Suppressor macrophage (primary cell): ENCODE measurements around the gene SH3BP4.
"Not testable (repeated sequence)": the region's sequence is repeated elsewhere in the genome, so short reads cannot be mapped to it uniquely, and the experiment has no call there.

Experiments used
- DNase-seq, 4 experiments: peaks; one replicate each; pipeline ENCODE4 v3.0.0-alpha.2; 2020 to 2022

Gene SH3BP4

DNA sequence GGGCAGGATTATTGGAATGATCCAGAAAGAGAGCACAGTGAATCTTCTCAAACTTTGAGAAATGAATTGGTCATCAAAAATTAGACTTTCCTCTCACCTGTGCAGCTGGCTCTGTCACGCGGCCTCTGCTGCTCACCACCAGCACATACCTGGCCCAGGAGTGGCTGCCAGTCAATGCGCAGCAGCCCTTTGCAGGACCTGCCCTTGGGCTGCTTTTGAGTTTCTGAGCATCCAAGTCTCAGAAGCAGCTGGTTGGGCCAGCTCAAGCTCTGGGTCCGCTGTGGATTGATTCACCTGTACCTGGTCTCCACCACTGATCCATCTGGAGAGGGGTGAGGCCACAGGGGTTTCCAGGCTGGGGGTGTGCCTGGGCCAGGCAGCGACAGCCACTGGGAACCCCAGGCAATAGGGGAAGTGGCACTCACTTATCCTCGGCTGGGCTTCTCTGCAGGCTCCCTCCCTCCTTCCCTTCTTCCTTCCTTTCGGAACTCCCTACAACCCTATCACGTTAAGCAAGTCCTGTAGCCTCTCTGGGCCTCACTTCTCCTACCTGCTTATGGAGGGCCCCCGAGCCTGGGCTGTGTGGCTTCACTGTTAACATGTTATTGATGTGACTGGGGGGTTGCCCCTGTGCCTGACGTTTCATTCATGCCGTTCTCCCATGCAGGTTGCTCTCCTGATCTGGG is 48.1 kb downstream of the SH3BP4 start:
- DNase-seq = peak; percentile 5 to 34 (median 28)

- DNase-seq = no peak
These were observed 48.8 kb downstream of the SH3BP4 start for GRCh38 chr2:235000426-235001236.

DNA sequence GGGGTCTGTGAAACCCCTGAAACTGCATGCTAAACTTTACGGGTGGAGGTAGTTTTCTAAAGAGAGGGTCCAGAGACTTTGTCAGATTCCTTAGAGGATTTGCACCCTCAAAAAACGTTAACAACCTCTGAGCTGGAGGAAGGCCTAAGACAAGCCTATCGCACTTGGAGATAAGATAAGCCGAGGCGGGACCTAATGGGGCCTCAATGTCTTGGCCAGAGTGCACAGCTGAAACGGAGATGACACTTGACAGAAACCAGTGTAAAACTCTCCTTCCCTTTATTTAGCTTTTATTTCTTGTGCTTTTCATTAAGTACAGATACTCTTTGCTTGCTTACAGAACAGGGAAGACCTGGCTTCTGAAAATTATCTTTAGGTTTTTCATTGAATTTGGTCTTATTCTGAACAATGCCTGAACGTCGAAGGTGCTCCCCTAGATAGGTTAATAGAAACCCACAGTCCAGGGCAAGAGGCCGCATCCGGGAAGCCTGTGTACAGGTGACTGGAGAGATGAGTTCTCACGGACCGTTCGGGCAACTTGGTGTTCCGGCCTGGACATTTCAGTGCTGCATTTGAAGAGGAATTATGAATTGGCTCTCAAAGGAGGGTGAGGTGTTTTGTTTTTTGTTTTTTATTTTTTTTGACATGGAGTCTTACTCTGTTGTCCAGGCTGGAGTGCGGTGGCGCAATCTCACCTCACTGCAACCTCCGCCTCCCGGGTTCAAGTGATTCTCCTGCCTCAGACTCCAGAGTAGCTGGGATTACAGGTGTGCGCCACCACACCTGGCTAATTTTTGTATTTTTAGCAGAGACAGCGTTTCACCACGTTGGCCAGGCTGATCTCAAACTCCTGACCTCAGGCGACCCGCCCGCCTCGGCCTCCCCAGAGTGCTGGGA is 49.7 kb downstream of the SH3BP4 start:
- no peak for DNase-seq

DNA sequence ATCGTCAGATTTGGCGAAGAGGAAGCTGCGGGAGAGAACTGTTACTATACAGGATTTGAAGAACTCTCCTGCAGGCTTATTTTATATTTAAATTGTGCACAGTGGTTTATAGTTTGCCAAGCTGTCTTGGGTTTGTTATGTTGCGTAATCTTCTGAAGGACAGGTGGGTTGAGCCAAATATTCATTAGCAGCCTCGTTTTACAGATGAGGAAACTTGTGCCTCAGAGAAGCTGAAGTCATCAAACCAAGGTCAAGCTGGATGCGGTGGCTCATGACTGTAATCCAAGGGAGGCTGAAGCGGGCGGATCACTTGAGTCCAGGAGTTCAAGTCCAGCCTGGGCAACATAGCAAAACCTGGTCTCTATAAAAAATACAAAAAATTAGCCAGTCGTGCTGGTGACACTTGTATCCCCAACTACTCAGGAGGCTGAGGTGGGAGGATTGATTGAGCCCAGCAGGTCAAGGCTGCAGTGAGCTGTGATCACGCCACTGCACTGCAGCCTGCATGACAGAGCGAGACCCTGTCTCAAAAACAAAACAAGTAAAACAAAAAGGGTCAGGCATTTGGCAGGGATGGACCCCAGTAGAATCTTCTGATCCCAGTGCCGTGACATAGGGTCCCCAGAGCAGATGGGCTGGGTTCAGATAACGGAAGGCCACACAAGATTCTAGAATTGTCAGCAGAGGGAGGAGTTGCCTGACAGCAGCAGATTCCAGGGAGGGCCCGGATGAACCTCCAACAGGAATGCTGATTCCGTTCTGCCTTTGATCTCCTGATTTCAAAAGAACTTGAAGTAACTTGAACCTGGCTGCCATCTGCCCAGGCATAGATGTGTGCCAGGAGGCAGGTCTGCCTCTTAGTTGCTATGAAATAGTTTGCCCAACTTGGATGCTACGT is 50.6 kb downstream of the SH3BP4 start:
- peak in 2 of 4 experiments; percentile 16 to 35 for DNase-seq

DNA sequence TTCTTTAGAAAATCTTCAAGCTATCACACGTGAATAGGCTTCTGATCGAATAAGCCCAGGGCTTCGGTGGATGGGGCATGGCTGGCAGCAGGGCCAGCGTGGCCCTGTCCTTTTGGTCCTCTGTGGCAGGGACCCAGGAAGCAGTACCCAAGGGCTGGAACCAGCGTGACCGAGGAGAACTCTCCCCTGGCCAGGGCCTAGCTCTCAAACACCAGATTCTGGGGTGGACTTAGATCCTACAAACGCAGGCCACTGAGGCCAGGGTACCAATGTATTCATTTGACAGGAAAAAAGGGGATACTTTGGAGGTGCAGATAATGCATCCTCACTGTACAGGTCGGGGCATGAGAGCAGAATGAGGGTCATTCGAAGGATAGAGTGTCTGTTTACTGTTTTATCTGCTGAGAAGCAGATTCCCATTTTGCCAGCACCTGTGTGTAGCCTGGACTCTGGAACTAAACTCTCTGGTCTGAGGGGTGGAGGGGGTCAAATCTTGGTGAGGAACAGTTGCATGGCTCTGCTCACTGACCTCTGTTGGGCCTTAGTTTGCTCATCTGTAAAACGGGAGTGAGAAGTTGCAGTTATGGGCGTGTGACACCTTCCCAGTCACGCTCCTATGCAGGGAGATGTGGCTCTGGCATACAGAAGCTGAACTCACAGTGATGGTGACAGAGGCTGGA is 51.4 kb downstream of the SH3BP4 start:
- DNase-seq = no peak

DNA sequence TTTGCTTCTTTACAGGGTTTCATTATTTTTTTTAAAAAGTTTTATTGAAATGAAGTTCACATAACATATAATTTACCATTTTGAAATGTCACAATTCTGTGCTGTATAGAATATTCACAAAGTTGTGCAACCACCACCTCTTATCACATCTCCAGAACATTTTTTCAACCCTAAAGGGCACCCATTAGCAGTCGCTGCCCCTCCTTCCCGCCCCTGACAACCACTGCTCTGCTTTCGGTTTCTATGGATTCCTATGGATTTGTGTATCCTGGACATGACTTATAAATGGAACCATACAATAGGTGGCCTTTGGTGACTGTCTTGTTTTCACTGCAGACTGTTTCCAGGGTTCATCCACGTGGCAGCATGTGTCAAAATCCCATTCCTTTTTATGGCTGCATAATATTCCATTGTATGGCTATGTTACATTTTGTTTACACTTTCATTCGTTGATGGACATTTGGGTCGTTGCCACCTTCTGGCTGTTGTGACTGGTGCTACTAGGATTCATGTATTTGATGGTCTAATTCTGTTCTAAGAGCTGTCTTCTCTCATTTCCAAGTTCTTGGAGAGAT is 52.6 kb downstream of the SH3BP4 start:
- no peak for DNase-seq

GRCh38 chr2:235005023-235005422 is 53.2 kb downstream of the SH3BP4 start:
- DNase-seq = no peak

- DNase-seq = no peak
These were observed 53.9 kb downstream of the SH3BP4 start for GRCh38 chr2:235005603-235006259.

GRCh38 chr2:235006461-235006860 is 54.6 kb downstream of the SH3BP4 start:
- DNase-seq = no peak

- DNase-seq = no peak
These were observed 55.2 kb downstream of the SH3BP4 start for GRCh38 chr2:235006986-235007385.

GRCh38 chr2:235007664-235008457 is 56.0 kb downstream of the SH3BP4 start:
- no peak for DNase-seq

DNA sequence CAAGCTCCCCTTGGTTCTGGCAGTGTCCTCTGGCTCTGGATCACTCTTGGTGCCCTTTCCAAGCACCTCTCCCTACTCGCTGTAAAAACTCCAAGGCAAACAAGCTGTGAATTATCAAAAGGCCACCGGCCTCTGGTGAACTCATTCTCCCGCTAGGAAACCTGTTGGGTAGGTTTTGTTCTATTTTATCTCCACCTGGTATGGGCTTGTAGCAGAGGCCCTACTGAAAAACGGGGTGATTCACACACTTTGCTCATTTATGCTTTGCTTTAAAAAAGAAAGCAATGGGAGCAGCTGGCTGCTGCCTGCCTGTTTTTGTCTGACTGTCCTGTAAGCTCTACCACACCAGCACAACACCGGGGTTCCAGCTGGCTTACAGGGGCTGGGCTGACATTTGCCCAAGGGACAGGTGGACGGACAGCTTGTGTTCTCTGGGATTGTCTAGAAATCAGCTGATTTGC is 56.8 kb downstream of the SH3BP4 start:
- DNase-seq = no peak

- DNase-seq = no peak
These were observed 57.3 kb downstream of the SH3BP4 start for GRCh38 chr2:235009081-235009480.

DNA sequence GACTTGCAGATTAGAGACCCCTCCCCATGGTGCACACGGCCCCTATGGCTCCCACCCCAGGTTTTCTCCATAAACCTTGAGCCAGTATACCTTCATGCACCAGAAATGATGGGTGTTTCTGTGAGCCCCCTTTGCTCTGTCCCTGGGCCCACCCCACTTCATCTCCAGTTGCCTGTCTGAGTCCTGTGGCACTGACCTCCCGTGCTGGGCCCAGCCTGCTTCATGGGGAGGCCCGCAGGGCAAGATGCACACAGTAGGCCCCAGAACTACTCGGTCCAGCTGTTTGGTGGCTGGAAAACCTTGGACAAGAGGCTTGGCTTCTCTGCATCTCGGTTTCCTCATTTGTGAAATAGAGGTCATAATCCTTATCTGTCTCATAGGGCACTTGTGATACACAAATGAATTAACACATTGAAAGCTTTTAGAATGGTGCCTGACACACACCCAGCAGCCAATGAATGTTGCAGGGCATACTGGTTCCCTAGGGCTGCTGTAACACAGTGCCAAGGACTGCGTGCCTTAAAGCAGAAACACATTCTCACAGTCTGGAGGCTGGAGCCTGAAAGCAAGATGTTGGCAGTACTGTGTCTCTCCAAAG is 58.4 kb downstream of the SH3BP4 start:
- DNase-seq = no peak

GRCh38 chr2:235011607-235011928 is 59.8 kb downstream of the SH3BP4 start:
- no peak for DNase-seq

DNA sequence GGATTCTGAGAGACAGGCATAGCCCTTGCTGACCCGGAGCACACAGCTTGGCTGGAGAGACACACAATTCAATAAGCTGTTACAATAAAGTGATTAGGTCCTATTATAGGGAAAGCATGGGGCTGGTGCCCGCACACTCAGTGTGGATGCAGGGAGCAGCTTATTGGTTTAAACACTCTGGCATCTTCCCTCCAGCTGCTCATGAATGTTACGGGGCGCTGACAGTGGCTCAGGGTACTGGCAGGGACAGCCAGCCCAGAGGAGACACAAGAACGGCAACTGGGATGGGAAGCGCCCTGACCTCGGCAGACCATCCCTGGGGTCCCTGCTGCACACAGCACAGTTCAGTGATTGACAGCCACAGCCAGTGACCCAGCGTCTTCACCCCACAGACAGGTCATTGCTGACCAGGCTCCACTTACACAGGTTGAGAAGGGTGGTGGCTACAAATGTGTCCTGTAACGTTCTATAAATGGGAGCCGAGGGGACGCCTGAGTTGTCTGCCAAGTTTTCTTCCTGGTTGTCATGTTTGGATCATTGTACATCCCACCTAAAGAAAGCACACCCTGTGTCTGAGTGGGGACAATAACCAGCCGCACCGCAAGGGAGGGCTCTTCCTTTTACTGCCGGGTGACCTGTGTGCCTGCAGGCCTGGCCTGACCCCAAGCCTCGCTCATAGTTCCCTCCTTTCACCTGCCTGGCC is 60.3 kb downstream of the SH3BP4 start:
- no peak for DNase-seq

DNA sequence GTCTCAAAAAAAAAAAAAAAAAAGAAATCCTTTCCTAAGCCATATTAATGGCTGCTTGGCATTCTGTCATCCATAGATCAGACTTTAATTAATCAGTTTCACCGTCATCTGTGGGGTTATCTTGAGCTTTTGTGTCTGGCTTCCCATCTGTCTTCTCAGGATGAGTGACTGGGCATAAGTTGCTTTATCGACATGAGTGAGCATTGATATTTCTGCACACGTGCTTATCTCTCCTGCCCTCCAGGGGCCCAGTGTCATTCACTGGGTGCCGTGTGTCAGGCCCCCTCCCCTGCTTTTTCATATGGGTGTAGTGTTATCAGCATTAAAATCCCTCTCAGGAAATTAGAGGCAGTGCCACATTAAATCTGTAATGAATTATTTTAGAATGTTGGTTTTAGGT is 65.6 kb downstream of the SH3BP4 start:
- no peak for DNase-seq

DNA sequence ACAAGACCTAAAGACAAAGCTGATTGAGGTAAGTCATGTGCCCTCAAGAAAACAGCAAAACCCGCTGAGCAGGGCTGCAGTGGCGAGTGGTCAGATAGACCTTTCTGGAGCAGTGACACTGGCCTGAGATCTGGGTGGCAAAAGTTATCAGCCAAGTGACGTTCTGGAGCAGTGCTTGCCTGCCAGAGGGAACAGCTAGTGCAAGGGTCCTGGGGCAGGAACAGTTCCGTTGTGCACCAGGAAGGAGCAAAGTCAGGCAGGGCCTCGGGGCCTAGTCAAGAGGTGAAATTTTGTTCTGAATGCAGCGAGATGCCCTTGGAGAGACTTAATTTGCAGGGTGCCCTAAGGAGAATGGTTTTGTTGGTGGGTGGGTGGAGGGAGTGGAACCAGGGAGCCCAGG is 67.0 kb downstream of the SH3BP4 start:
- no peak for DNase-seq

DNA sequence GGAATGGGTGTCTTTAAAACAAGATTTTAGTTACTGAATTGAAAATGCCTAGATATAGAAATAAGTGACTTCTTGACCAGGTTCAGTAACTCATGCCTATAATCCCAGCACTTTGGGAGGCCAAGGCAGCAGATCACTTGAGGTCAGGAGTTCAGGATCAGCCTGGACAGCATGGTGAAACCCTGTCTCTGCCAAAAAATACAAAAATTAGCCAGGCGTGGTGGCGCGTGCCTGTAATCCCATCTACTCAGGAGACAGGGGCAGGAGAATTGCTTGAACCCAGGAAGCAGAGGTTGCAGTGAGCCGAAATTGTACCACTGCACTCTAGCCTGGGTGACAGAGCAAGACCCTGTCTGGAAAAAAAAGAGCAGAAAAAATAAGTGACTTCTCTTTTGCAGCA is 68.3 kb downstream of the SH3BP4 start:
- DNase-seq = not testable (repeated sequence)
